ENCODE results near the gene PKNOX1. TPM values are rescaled to one million over a fixed set of nuclear protein-coding genes. Genes with fewer than 3 reads are reported as not detected.

PKNOX1 gene
- total and polyA plus RNA-seq, 2 of the 13 experiments (the other 11 are each of a cell fraction or from before 2014, with no cell fraction given) = 7.9 to 16.2 TPM

DNA sequence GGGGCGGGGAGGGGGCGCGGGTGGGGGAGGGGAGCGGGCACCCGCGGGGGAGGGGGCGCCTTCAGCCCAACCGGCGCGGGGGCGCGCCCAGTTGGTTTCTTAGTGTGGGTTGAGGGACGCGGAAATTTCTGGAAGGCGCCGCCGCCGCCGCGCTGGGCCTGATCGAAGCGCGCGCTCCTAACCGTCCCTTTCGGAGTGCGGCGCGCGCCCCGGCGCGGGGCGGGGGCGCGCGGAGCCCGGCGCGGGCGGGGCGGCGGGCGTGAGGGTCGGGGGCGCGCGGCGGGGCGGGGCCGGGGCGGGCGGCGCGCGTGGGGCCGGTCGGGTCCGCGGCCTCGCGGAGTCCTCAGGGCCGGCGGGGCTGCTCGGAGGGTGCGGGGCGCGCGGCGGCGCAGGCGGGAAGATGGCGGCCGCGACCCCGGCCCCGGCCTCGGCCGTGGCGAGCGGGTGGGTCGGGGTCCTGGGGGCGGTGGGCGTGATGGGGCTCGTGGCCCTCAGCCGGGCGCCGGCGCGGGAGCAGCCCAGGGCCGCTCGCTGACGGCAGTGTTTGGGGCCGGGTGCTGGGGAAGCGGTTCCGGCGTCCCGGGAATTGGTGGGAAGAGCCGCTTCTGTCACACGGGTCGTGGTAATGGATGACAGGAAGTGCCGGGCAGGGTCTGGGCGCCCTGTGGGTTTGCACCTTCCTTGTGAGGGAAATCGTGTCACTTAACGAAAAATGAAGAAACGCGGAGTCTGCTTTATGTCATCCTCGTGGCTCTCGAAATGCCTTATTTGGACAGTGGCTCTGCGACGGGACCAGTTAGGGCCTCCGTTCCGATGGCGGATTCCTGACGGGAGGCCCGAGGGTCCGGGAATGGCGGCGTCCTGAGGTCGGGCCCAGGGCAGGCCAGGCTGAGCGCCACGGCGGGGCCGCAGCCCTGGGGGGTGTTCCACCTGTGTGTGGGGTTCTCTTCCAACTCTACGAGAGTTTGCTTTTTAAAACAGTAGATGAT, 764 bp downstream of the PKNOX1 start (continued):
- TF ChIP-seq, protein P1, sequence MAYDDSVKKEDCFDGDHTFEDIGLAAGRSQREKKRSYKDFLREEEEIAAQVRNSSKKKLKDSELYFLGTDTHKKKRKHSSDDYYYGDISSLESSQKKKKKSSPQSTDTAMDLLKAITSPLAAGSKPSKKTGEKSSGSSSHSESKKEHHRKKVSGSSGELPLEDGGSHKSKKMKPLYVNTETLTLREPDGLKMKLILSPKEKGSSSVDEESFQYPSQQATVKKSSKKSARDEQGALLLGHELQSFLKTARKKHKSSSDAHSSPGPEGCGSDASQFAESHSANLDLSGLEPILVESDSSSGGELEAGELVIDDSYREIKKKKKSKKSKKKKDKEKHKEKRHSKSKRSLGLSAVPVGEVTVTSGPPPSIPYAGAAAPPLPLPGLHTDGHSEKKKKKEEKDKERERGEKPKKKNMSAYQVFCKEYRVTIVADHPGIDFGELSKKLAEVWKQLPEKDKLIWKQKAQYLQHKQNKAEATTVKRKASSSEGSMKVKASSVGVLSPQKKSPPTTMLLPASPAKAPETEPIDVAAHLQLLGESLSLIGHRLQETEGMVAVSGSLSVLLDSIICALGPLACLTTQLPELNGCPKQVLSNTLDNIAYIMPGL (CRISPR knock-in tag; IDR thresholded peaks at IDR 0.05; ENCODE audit: borderline replicate concordance in 1 of 2, low read depth in 1 of 2) = peak; percentile 51 to 70; a peak in 3 of 4 replicates
- TF ChIP-seq ZNF282 (IDR thresholded peaks at IDR 0.05; ENCODE audit: partially characterized antibody) (no peak), ZNF546 (CRISPR knock-in tag; conservative IDR thresholded peaks at IDR 0.05) (0 out of 2 replicates have a peak, but pooled peaks have one; percentile 39), ZNF777 (CRISPR knock-in tag; IDR thresholded peaks at IDR 0.05) (peak; percentile 21; the same call in 1 of the 2 replicates), JARID2 (CRISPR knock-in tag; IDR thresholded peaks at IDR 0.05; ENCODE audit: insufficient replicate concordance) (peak; percentile 88), SALL1 (CRISPR knock-in tag; IDR thresholded peaks at IDR 0.05) (peak; percentile 47; the same call in 1 of the 2 replicates), CC2D1A (CRISPR knock-in tag; IDR thresholded peaks at IDR 0.05) (0 out of 2 replicates have a peak, but pooled peaks have one; percentile 67), GTF3A (CRISPR knock-in tag; conservative IDR thresholded peaks at IDR 0.05) (no peak)
- TF ChIP-seq, protein P2, sequence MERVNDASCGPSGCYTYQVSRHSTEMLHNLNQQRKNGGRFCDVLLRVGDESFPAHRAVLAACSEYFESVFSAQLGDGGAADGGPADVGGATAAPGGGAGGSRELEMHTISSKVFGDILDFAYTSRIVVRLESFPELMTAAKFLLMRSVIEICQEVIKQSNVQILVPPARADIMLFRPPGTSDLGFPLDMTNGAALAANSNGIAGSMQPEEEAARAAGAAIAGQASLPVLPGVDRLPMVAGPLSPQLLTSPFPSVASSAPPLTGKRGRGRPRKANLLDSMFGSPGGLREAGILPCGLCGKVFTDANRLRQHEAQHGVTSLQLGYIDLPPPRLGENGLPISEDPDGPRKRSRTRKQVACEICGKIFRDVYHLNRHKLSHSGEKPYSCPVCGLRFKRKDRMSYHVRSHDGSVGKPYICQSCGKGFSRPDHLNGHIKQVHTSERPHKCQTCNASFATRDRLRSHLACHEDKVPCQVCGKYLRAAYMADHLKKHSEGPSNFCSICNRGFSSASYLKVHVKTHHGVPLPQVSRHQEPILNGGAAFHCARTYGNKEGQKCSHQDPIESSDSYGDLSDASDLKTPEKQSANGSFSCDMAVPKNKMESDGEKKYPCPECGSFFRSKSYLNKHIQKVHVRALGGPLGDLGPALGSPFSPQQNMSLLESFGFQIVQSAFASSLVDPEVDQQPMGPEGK (CRISPR knock-in tag; IDR thresholded peaks at IDR 0.05) = peak; percentile 29; the same call in 1 of the 2 replicates
- TF ChIP-seq, protein P3, sequence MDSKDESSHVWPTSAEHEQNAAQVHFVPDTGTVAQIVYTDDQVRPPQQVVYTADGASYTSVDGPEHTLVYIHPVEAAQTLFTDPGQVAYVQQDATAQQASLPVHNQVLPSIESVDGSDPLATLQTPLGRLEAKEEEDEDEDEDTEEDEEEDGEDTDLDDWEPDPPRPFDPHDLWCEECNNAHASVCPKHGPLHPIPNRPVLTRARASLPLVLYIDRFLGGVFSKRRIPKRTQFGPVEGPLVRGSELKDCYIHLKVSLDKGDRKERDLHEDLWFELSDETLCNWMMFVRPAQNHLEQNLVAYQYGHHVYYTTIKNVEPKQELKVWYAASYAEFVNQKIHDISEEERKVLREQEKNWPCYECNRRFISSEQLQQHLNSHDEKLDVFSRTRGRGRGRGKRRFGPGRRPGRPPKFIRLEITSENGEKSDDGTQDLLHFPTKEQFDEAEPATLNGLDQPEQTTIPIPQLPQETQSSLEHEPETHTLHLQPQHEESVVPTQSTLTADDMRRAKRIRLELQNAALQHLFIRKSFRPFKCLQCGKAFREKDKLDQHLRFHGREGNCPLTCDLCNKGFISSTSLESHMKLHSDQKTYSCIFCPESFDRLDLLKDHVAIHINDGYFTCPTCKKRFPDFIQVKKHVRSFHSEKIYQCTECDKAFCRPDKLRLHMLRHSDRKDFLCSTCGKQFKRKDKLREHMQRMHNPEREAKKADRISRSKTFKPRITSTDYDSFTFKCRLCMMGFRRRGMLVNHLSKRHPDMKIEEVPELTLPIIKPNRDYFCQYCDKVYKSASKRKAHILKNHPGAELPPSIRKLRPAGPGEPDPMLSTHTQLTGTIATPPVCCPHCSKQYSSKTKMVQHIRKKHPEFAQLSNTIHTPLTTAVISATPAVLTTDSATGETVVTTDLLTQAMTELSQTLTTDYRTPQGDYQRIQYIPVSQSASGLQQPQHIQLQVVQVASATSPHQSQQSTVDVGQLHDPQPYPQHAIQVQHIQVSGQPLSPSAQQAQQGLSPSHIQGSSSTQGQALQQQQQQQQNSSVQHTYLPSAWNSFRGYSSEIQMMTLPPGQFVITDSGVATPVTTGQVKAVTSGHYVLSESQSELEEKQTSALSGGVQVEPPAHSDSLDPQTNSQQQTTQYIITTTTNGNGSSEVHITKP (CRISPR knock-in tag; IDR thresholded peaks at IDR 0.05; ENCODE audit: low read depth) = peak; percentile 64; the same call in 1 of the 2 replicates
- TF ChIP-seq, protein P4, sequence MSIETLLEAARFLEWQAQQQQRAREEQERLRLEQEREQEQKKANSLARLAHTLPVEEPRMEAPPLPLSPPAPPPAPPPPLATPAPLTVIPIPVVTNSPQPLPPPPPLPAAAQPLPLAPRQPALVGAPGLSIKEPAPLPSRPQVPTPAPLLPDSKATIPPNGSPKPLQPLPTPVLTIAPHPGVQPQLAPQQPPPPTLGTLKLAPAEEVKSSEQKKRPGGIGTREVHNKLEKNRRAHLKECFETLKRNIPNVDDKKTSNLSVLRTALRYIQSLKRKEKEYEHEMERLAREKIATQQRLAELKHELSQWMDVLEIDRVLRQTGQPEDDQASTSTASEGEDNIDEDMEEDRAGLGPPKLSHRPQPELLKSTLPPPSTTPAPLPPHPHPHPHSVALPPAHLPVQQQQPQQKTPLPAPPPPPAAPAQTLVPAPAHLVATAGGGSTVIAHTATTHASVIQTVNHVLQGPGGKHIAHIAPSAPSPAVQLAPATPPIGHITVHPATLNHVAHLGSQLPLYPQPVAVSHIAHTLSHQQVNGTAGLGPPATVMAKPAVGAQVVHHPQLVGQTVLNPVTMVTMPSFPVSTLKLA (IDR thresholded peaks at IDR 0.05) = no peak
- TF ChIP-seq, protein P5, sequence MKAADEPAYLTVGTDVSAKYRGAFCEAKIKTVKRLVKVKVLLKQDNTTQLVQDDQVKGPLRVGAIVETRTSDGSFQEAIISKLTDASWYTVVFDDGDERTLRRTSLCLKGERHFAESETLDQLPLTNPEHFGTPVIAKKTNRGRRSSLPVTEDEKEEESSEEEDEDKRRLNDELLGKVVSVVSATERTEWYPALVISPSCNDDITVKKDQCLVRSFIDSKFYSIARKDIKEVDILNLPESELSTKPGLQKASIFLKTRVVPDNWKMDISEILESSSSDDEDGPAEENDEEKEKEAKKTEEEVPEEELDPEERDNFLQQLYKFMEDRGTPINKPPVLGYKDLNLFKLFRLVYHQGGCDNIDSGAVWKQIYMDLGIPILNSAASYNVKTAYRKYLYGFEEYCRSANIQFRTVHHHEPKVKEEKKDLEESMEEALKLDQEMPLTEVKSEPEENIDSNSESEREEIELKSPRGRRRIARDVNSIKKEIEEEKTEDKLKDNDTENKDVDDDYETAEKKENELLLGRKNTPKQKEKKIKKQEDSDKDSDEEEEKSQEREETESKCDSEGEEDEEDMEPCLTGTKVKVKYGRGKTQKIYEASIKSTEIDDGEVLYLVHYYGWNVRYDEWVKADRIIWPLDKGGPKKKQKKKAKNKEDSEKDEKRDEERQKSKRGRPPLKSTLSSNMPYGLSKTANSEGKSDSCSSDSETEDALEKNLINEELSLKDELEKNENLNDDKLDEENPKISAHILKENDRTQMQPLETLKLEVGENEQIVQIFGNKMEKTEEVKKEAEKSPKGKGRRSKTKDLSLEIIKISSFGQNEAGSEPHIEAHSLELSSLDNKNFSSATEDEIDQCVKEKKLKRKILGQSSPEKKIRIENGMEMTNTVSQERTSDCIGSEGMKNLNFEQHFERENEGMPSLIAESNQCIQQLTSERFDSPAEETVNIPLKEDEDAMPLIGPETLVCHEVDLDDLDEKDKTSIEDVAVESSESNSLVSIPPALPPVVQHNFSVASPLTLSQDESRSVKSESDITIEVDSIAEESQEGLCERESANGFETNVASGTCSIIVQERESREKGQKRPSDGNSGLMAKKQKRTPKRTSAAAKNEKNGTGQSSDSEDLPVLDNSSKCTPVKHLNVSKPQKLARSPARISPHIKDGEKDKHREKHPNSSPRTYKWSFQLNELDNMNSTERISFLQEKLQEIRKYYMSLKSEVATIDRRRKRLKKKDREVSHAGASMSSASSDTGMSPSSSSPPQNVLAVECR (CRISPR knock-in tag; IDR thresholded peaks at IDR 0.05; ENCODE audit: borderline replicate concordance) = peak; percentile 50; the same call in 1 of the 2 replicates
